ENCODE results near the gene TNIP3.

The TNIP3 gene

DNA sequence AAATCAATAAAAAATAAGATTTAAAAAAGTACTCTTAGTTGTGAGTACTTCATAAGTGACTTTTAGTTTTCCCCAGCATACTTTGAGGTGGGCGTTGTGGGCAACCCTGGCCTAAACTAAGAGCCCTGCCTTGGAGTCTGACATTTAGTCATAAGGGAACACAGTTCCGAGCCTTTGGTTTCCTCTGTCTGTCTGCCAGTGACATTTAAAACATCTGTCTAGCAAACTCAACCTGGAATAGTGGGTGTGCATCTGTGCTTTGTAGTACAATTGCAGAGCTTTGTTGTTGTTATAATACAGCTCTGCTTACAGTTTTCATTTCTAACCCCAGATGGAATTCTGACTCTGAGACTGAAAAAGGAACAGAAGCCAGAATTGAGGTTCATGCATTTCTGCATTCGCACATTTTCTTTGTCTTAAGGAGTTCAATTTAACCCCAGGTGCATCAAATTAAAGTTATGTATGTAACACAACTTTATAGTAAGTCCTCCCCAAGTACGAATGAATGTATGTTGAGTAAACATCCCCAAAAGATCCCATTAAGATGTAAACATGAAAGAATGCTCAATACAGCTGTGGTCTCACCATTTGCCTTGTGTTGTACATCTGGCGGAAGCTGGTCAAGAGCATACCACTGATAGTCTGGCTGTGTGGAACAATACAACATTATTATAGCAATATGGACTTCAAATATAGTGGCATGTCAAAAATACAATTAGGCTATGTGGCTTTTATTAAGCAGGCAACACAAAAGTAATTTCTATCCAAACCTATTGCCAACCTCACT is 25.9 kb downstream of the TNIP3 start:
- DNase-seq = no peak

GRCh38 chr4:121130326-121130660 is 33.8 kb downstream of the TNIP3 start:
- no peak for DNase-seq

GRCh38 chr4:121129606-121130325 is 34.4 kb downstream of the TNIP3 start:
- no peak for DNase-seq

DNA sequence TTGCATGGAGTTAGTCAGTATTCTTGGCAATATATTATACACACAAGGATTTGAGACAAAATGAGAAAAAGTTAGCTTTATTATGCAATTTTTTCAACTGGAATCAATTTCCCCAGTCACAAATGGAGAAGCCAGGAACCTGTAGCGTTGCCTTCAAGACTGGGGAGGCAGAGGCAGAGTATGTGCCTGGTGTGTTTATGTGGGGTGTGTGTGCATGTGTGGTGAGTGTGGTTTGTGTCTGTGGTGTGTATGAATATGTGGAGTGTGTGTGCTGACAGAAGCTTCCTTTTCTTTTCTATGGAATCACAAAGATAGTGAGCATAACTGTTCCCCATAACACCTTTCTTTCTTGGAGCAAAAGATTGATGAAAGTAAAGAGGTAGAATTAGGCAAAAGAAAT is 37.0 kb downstream of the TNIP3 start:
- DNase-seq = no peak

DNA sequence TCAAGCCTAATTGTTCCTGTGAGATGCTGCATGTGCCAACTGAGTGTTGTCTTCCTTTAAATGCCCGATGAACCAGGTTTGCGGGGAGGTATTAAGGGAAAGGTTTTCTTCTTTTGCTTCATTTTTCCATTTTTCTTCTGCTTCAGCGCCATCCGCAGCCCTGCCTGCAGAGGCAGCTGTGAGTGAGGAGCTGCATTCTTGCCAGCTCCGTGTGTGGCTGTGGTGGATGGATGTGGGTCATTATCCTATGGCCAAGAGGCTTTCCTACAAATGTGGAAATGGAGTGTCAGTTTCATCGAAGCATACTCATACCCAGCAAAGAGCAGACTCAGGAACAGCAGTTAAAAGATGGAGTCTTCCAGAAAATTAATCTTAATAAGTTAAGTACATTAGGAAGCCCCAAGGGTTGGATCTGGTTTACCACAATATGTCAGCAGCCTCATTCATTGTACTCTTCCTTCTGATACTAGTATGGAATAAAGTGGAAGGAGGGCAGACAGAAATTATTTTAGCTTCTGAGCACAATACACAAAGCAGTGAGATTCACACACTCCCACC is 37.6 kb downstream of the TNIP3 start:
- DNase-seq = no peak

- no peak for DNase-seq
Observed at GRCh38 chr4:121125498-121125885, 38.6 kb downstream of the TNIP3 start.

DNA sequence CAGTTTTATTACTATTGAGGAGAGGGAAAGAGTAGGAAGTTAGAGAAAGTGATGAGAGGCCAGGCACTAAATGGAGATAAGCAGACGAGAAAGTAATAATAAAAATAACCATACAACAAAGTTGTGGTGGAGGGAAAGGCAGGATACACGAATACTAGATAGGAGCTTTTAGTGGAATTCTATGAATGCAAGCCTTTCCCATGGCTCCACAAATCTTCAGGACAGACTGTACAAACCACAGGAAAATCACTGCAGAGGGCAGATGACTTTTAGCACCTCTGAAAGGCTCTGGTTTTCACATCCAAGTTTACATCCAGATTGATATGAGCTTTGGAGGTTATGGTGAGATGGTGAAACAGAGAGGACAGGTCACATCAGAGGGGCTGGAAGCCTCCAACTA is 41.5 kb downstream of the TNIP3 start:
- no peak for DNase-seq

DNA sequence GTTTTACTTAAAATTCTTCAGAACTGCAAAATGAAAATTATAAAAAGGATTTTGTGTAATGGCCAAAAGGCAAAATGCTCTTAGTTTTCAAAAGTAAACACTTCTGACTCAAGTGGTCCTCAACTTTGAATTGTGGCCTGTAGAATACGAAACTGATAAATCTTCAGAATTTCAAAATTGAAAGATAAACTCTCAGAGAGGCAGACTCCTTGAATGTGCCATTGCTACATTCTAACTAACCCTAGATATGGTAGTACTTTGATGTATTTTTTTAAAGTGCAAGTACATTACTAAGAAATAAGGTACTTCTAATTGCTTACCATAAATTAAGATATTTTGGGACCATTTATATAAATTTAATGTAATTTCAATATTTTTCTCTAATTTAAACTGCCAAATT is 44.4 kb downstream of the TNIP3 start:
- DNase-seq = no peak

DNA sequence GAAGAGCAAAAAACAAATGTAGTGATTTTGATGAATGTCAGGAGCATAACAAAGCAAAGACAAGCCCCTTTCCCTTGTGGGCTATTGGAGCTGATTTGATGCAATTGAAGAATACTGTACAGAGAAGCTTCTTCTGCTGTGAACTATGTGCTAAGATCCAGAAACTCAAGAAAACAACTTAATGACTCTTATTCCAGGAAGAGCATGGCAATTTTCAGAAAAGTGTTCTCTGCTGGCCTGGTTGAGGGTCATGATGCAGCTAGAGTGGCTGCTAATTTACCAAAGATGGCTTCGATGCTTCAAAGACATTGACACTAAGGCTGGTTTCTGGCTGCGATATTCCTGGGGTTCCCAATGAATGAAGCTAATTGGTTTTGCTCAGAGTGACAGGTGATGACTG is 45.8 kb downstream of the TNIP3 start:
- no peak for DNase-seq

DNA sequence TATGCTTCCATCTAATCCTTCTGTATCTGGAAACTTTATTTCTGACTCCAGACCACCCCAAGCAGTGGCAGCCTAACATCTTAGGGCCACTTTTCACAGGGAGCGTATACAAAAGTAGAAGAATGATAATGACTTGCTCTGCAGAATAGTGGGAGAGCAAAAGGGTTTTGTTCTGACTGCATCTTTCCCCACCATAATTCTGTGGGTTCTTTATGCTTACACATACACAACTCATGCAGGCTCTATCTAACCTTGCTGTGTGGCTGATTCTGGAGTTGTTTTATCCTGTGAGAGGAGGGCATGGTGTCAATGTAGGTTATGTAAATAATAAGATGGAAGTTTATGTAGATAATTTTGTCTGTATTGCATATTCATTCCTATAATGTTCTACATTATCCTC is 49.4 kb downstream of the TNIP3 start:
- no peak for DNase-seq

GRCh38 chr4:121112530-121112929 is 51.6 kb downstream of the TNIP3 start:
- DNase-seq = no peak

GRCh38 chr4:121108557-121108956 is 55.6 kb downstream of the TNIP3 start:
- peak; percentile 65 for DNase-seq

GRCh38 chr4:121107507-121107906 is 56.6 kb downstream of the TNIP3 start:
- no peak for DNase-seq

- no peak for DNase-seq
Observed at GRCh38 chr4:121100093-121100775, 63.9 kb downstream of the TNIP3 start.

- DNase-seq = no peak
Observed at GRCh38 chr4:121098266-121098665, 65.9 kb downstream of the TNIP3 start.

DNA sequence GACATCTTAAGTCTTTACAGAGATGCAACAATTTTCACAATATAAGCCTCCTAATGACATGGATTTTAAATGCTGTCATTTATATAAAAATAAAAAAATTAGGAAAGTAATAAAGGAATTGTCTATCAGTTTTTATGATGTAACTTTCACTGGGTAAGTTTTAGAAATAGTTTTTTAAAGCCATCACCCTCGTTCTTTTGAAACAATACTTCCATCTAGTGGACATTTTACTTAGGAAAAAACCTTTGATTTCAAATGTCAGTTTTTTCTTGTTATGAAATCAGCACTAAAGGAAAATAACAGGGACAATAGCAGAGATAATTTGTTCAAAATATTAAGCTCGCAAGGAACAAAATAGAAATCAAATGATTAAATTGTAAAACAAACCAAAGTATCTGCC is 67.5 kb downstream of the TNIP3 start:
- peak; percentile 60 for DNase-seq

- no peak for DNase-seq
Observed at GRCh38 chr4:121096191-121096590, 67.9 kb downstream of the TNIP3 start.

DNA sequence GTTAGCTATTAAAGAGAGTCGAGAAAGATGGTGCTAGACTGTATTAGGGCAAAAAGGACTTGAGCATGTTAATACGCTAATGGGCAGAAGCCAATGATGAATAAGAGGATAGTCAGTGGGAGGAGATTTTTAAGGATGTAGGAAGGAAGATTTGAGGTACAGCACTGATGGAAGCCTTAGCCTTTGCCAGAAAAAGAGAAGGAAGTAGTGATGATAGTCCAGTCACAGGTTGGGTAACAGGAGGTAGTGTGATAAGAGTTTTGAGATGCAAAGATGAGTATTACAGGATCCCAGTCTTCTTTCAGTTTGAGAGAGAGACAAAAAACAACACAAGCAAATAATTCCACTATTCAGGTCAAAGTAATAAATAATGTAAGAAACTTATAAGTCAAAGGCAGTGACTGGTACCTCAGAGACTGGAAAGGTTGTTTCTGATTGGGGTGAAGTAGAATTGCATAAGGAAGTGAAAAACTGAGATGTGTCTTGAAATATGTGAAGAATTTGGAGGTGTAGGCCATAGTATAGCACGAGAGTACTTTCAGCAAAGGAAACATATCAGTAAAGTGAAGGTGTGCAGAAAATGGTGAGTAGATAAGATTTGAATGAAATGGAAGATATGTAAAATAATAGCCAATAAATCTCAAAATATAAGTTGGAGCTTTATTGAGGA is 69.7 kb downstream of the TNIP3 start:
- no peak for DNase-seq

DNA sequence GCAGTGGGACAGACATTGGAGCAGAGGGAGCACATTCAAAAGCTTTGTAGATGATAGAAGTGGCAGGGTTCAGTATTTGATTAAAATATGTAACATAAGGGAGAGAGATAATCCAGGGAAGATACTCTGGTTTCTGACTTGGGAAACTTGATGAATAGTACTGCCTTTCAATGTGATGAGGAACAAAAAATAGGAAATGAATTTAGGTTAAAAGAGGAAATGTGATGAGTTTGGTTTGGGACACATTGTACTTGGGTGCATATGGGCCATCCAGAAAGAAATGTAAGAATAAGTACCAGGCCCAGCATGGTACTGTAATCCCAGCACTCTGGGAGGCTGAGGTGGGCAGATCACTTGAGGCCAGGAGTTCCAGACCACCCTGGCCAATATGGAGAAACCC is 70.9 kb downstream of the TNIP3 start:
- DNase-seq = no peak

DNA sequence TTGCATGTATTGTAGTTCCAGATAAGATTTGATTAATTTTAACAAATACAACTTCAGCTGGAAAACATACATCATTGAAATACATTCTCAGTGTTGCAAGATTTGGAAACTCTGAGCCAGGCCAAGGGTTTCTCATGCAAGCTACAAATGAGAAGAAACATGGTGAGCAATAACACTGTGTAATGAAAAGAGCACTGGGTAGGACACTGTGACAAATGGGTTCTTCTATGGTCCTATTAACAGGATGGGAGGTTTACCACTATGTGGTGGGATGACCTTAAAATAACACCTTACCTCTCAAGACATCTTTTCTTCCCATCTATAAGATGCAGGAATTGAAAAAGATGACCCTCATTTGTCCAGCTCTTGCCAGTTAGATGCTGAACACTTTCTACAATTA is 72.2 kb downstream of the TNIP3 start:
- DNase-seq = no peak

GRCh38 chr4:121088867-121089266 is 75.3 kb downstream of the TNIP3 start:
- no peak for DNase-seq
